ENCODE results near the gene IL27RA. TPM values are rescaled to one million over a fixed set of nuclear protein-coding genes. Genes with fewer than 3 reads are reported as not detected.

Gene IL27RA
- total RNA-seq: 1.5 and 2.8 TPM in 2 replicates

GRCh38 chr19:14031719-14032480 is at the start of gene IL27RA:
TSS of gene IL27RA (plus strand) at chr19:14031762. CDS start at chr19:14031873, 111 bp downstream.

GRCh38 chr19:14006085-14006765 is 25.3 kb upstream of the IL27RA start, which contains the start of gene RFX1:
TSS of gene RFX1 (minus strand) at chr19:14006320. CDS start at chr19:13993843, 12,477 bp downstream.

GRCh38 chr19:14027856-14028450 is 3.6 kb upstream of the IL27RA start, which contains the start of gene RLN3:
TSS of gene RLN3 (plus strand) at chr19:14028148. CDS start at chr19:14028205, 57 bp downstream.

GRCh38 chr19:14061751-14062557 is 30.4 kb downstream of the IL27RA start, which contains the start of gene PALM3:
TSS of gene PALM3 (minus strand) at chr19:14062076. CDS start at chr19:14061980, 96 bp downstream.

GRCh38 chr19:14072535-14073260 is 41.1 kb downstream of the IL27RA start, which contains the start of gene MISP3:
TSS of gene MISP3 (plus strand) at chr19:14072786. CDS start at chr19:14073310, 524 bp downstream.

GRCh38 chr19:14085309-14085995 is 53.9 kb downstream of the IL27RA start, which contains the start of gene C19orf67:
TSS of gene C19orf67 (minus strand) at chr19:14085783. CDS start at chr19:14085627, 156 bp downstream.

GRCh38 chr19:14090509-14091080 is 59.0 kb downstream of the IL27RA start, which contains the start of gene SAMD1:
TSS of gene SAMD1 (minus strand) at chr19:14090751.

Other genes with a start within 250 kb of the IL27RA start
- gene ZSWIM4, start 236.3 kb upstream of the IL27RA start, total RNA-seq: 4.0 and 10.7 TPM in 2 replicates
- gene NANOS3, start 154.6 kb upstream of the IL27RA start, total RNA-seq: not detected in 2 replicates
- gene BRME1, start 125.6 kb upstream of the IL27RA start, total RNA-seq: 1.2 and 1.4 TPM in 2 replicates
- gene CC2D1A, start 125.6 kb upstream of the IL27RA start, total RNA-seq: 5.1 and 7.1 TPM in 2 replicates
- gene PODNL1, start 93.3 kb upstream of the IL27RA start, total RNA-seq: 0.58 and 0.85 TPM in 2 replicates
- 6.5 and 13.8 TPM in 2 replicates for gene DCAF15, start 79.3 kb upstream of the IL27RA start, total RNA-seq
- gene RFX1, start 25.4 kb upstream of the IL27RA start, total RNA-seq: 1.1 and 2.7 TPM in 2 replicates
- not detected in 2 replicates for gene RLN3, start 3.6 kb upstream of the IL27RA start, total RNA-seq
- gene PALM3, start 30.3 kb downstream of the IL27RA start, total RNA-seq: 0.28 and 0.38 TPM in 2 replicates
- 0.19 and 1.4 TPM in 2 replicates for gene MISP3, start 41.0 kb downstream of the IL27RA start, total RNA-seq
- gene C19orf67, start 54.0 kb downstream of the IL27RA start, total RNA-seq: 0.56 TPM in 1 of 2 replicates, not detected in the other
- gene SAMD1, start 59.0 kb downstream of the IL27RA start, total RNA-seq: 15.8 and 25.9 TPM in 2 replicates
- 31.6 and 53.9 TPM in 2 replicates for gene PRKACA, start 86.0 kb downstream of the IL27RA start, total RNA-seq
- 1.4 and 17.6 TPM in 2 replicates for gene ASF1B, start 104.8 kb downstream of the IL27RA start, total RNA-seq
- 0.96 and 2.5 TPM in 2 replicates for gene ADGRL1, start 174.4 kb downstream of the IL27RA start, total RNA-seq

Data from regular cardiac myocyte (primary cell).